Measurements from ENCODE around the gene PGA3.
A peak's percentile ranks its signal among the peaks of the same experiment; 100 is the strongest.
"Not testable (repeated sequence)": the region's sequence is repeated elsewhere in the genome, so short reads cannot be mapped to it uniquely, and the experiment has no call there.

PGA3 gene

DNA sequence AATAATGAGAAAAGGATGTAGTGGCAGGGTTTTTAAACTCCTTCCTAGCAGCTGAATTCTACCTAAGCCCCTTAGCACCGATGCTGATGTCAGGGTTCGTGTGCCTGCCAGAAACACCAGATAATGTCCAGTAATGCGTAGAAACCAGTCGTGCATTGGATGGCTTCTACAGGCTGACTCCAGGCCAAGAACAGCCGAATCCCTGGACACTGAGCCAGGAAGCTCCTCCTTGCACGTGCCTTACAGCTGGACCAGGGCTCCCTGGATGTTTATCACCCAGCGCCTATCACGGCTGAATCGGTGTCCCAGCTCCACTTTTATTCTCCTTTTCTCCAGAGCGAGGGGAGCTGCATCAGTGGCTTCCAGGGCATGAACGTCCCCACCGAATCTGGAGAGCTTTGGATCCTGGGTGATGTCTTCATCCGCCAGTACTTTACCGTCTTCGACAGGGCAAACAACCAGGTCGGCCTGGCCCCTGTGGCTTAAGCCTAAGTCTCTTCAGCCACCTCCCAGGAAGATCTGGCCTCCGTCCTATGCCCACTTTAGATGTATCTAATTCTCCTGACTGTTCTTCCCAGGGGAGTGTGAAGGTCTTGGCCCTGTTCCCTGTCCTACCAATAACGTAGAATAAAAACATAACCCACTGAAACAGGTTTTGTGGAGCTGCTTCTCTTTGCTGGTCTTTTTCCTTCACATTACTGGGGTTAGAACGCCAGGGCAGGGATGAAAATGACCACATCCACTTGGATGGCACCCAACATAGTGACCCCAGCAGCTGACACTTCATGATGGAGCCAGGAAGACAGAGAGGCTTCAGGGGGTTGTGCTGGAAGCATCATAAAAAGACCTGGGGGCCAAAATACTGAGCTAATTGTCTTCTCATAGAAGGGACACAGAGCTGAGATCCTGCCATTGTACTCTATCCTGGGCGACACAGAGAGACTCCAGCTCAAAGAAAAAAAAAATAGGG lies 47.8 kb downstream of the PGA3 start:
- DNase-seq (ENCODE audit: low read depth), result peak; percentile 58

- not testable (repeated sequence) for DNase-seq (ENCODE audit: low read depth)
Observed at GRCh38 chr11:61252332-61252731, 49.0 kb downstream of the PGA3 start.

DNA sequence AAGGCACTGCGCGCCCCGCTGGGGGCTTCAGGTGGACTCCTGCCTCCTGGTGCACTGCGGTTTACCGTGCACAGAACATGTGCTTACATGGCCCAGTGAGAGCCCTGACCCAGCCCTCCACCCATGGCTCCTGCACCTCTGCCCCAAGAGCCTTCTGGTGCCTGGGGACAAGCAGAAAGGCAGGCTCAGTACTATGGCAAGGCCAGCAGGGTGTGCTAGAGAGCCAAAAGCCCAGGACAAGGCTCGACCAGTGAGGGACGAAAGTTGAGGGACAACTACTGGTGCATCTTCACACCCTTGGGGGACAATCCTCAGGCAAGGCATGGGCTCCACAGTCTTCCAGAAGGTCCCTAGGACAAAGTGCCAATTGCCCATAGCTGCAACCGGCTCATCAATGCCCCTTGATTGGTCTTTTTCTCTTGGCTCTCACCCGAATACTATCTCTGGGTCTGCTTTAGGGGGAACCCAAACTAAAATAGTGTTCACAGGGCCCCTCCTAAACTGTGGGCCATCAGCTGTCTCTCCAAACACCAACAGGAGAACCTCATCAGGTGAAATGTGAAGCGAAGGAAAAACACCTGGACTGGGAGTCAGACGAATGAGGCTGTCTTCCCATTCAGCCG lies 51.2 kb downstream of the PGA3 start:
- DNase-seq (ENCODE audit: low read depth), result peak; percentile 37

DNA sequence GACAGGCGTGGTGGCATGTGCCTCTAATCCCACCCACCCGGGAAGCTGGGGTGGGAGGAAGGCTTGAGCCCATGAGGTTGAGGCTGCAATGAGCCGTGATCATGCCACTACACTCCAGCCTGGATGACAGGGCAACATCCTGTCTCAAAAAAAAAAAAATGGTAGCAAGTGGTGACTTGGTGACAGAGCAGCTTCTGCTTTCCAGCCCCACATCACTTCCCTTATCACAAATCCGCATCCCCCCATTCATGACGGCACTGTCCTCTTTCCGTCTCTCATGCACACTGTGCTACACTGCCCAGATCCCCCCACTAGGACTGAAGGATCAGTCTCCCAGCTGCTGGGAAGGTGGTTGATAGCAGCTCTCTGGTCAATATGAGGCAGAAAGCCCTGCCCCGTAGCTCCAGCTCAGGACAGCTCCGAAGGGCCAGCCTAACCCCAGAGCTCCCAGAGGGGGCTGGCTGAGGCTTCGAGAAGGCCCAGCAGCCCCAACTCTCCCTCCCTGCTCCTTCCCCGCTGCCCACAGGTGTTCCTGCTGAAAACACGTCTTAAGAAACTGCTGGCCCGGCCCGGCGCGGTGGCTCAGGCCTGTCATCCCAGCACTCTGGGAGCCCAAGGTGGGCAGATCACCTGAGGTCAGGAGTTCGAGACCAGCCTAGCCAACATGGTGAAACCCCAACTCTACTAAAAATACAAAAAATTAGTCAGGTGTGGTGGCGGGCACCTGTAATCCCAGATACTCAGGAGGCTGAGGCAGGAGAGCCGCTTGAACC lies 53.6 kb downstream of the PGA3 start:
- no peak for DNase-seq (ENCODE audit: low read depth)

DNA sequence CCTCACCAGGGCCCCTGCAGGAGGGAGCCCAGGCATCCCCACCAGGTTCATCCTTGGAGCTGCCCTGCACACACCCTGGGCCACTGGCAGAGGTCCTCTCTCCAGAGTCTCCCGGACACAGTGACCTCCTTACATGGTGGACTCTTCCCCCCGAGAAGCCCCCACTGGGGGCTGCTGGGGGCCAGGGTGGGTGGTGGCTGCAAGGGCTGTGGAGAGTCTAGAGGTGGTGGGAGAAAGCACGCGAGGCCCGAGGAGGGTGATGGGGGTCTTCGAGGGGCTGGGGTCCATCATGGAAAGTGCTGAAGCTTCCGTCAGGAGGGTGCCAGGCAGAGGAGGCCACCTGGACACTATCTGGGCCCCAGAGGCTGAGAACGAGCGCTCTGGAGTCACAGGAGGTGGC lies 55.2 kb downstream of the PGA3 start:
- no peak for DNase-seq (ENCODE audit: low read depth)

DNA sequence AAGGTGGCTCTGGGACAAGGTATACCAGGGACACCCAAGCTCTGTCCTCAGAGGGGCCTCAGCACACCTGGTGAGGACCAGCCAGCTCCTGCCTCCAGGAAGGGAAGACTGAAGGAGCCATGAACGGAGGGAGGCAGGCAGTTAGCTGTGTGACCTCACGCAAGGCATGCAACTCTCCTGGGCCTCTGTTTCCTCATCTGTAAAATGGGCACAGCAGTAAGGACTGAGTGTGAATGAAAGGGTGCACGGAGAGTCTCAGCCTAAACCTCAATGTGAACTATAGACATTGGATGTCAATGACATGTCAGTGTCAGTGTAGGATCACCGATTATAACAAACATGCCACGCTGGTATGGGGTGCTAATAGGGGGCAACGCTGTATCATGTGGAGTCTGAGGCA lies 56.0 kb downstream of the PGA3 start:
- DNase-seq (ENCODE audit: low read depth), result no peak
